Measurements from ENCODE around the gene TMEM151B. TPM values are rescaled to one million over a fixed set of nuclear protein-coding genes. Genes with fewer than 3 reads are reported as not detected.

TMEM151B gene
- total RNA-seq, 4 donors from 2014 or later, result 0.39 to 0.98 (median 0.46) TPM

GRCh38 chr6:44329858-44330257 lies 59.6 kb downstream of the TMEM151B start:
- Histone ChIP-seq H3K4me3 (no peak overlapping the region), H3K27ac (replicated peaks in 1 of 4) (no peak overlapping the region), H3K4me1 (no peaks in the 10 kb centered on the region), H3K27me3 (peaks cover 0 to 27% (median 0%) of the 10 kb centered on the region in 4 donors), H3K36me3 (no peaks in the 10 kb centered on the region), H3K9me3 (no peaks in the 10 kb centered on the region)
- DNase-seq (ENCODE audit: extremely low spot score), result no peak
- intact Hi-C loops (cut with DNase I), result loop anchor here (10.0 kb wide), 1 partner anchor 235 kb away; no protein-coding TSS in a partner anchor
- TF ChIP-seq POLR2AphosphoS5 (IDR thresholded peaks at IDR 0.05) (no peak), EP300 (IDR thresholded peaks at IDR 0.05) (no peak), CTCF (IDR thresholded peaks at IDR 0.05) (no peak), POLR2A (IDR thresholded peaks at IDR 0.05; ENCODE audit: low read depth) (no peak)
- 60% methylated on average over 5 of the region's 5 CpGs for WGBS

GRCh38 chr6:44332585-44332984 lies 62.3 kb downstream of the TMEM151B start:
- TF ChIP-seq POLR2A (IDR thresholded peaks at IDR 0.05; ENCODE audit: low read depth) (no peak), CTCF (IDR thresholded peaks at IDR 0.05) (no peak), POLR2AphosphoS5 (IDR thresholded peaks at IDR 0.05) (no peak), EP300 (IDR thresholded peaks at IDR 0.05) (no peak)
- Histone ChIP-seq H3K4me1 (no peaks in the 10 kb centered on the region), H3K27me3 (peaks cover 0 to 30% (median 0%) of the 10 kb centered on the region in 4 donors), H3K9me3 (no peaks in the 10 kb centered on the region), H3K36me3 (no peaks in the 10 kb centered on the region), H3K27ac (replicated peaks in 1 of 4) (no peak overlapping the region), H3K4me3 (no peak overlapping the region)
- no peak for DNase-seq (ENCODE audit: extremely low spot score)
- WGBS, result 48% methylated on average over 7 of the region's 7 CpGs
- intact Hi-C loops (cut with DNase I), result loop anchor here (10.0 kb wide), 1 partner anchor 238 kb away; no protein-coding TSS in a partner anchor

GRCh38 chr6:44333273-44333919 lies 63.1 kb downstream of the TMEM151B start:
- no peaks in the 10 kb centered on the region for H3K9me3 ChIP-seq
- H3K36me3 ChIP-seq, result no peaks in the 10 kb centered on the region
- peaks cover 0 to 2% (median 0%) of the 10 kb centered on the region in 4 donors for H3K4me1 ChIP-seq
- 80% methylated on average over 11 of the region's 11 CpGs for WGBS
- no peak overlapping the region for H3K27ac ChIP-seq (replicated peaks in 1 of 4)
- DNase-seq (ENCODE audit: extremely low spot score), result no peak
- H3K4me3 ChIP-seq, result no peak overlapping the region
- intact Hi-C loops (cut with DNase I), result loop anchor here (10.0 kb wide), 1 partner anchor 239 kb away; no protein-coding TSS in a partner anchor
- TF ChIP-seq CTCF (IDR thresholded peaks at IDR 0.05), result no peak
- no peak for TF ChIP-seq EP300 (IDR thresholded peaks at IDR 0.05)
- no peak for TF ChIP-seq POLR2A (IDR thresholded peaks at IDR 0.05; ENCODE audit: low read depth)
- TF ChIP-seq POLR2AphosphoS5 (IDR thresholded peaks at IDR 0.05), result no peak
- H3K27me3 ChIP-seq, result peaks cover 0 to 30% (median 0%) of the 10 kb centered on the region in 4 donors

GRCh38 chr6:44333942-44334341 lies 63.7 kb downstream of the TMEM151B start:
- DNase-seq (ENCODE audit: extremely low spot score), result no peak
- intact Hi-C loops (cut with DNase I), result loop anchor here (10.0 kb wide), 1 partner anchor 239 kb away; no protein-coding TSS in a partner anchor

More at GRCh38 chr6:44333942-44334341, 63.7 kb downstream of the TMEM151B start:
- no peaks in the 10 kb centered on the region for H3K36me3 ChIP-seq
- no peak for TF ChIP-seq POLR2A (IDR thresholded peaks at IDR 0.05; ENCODE audit: low read depth)
- no peak for TF ChIP-seq CTCF (IDR thresholded peaks at IDR 0.05)
- no peak for TF ChIP-seq POLR2AphosphoS5 (IDR thresholded peaks at IDR 0.05)
- H3K4me3 ChIP-seq, result no peak overlapping the region
- H3K27ac ChIP-seq (replicated peaks in 1 of 4), result no peak overlapping the region
- H3K27me3 ChIP-seq, result peaks cover 0 to 30% (median 0%) of the 10 kb centered on the region in 4 donors
- peaks cover 0 to 7% (median 4%) of the 10 kb centered on the region in 4 donors for H3K4me1 ChIP-seq
- no peaks in the 10 kb centered on the region for H3K9me3 ChIP-seq
- WGBS, result 83% methylated on average over 5 of the region's 5 CpGs

Data from esophagus muscularis mucosa (tissue), 4 donors.